SIG-M5 (cell line): ENCODE measurements around the gene BARHL1.

Experiments used
- DNase-seq: peaks from one replicate; lab custom pipeline; 2025; lab: John Stamatoyannopoulos, UW

Gene BARHL1

GRCh38 chr9:132582276-132582785 is at the start of gene BARHL1:
Gene BARHL1 (plus strand): TSS chr9:132582606. CDS start chr9:132582798, 192 bp downstream.
- no peak for DNase-seq

GRCh38 chr9:132534832-132535231 is 47.6 kb upstream of the BARHL1 start:
- DNase-seq, result no peak

GRCh38 chr9:132536124-132536523 is 46.3 kb upstream of the BARHL1 start:
- DNase-seq, result no peak

GRCh38 chr9:132537352-132537751 is 45.1 kb upstream of the BARHL1 start:
- no peak for DNase-seq

- DNase-seq, result no peak
Measured at GRCh38 chr9:132538071-132538470, 44.3 kb upstream of the BARHL1 start.

GRCh38 chr9:132539096-132539495 is 43.3 kb upstream of the BARHL1 start:
- DNase-seq, result no peak

- DNase-seq, result no peak
Measured at GRCh38 chr9:132541051-132541450, 41.4 kb upstream of the BARHL1 start.

GRCh38 chr9:132541870-132542830 is 40.3 kb upstream of the BARHL1 start:
- no peak for DNase-seq

GRCh38 chr9:132543251-132543650 is 39.2 kb upstream of the BARHL1 start:
- DNase-seq, result no peak

GRCh38 chr9:132543960-132544359 is 38.4 kb upstream of the BARHL1 start:
- no peak for DNase-seq

GRCh38 chr9:132545578-132545977 is 36.8 kb upstream of the BARHL1 start:
- no peak for DNase-seq

GRCh38 chr9:132546148-132547051 is 36.0 kb upstream of the BARHL1 start:
- no peak for DNase-seq

- DNase-seq, result no peak
Measured at GRCh38 chr9:132547052-132547431, 35.4 kb upstream of the BARHL1 start.

- DNase-seq, result no peak
Measured at GRCh38 chr9:132547436-132547835, 35.0 kb upstream of the BARHL1 start.

GRCh38 chr9:132547976-132548730 is 34.3 kb upstream of the BARHL1 start:
- DNase-seq, result no peak

- no peak for DNase-seq
Measured at GRCh38 chr9:132548751-132549640, 33.4 kb upstream of the BARHL1 start.

GRCh38 chr9:132551556-132551955 is 30.9 kb upstream of the BARHL1 start:
- no peak for DNase-seq

- no peak for DNase-seq
Measured at GRCh38 chr9:132552041-132552440, 30.4 kb upstream of the BARHL1 start.

GRCh38 chr9:132554755-132555154 is 27.7 kb upstream of the BARHL1 start:
- no peak for DNase-seq

GRCh38 chr9:132555528-132555927 is 26.9 kb upstream of the BARHL1 start:
- no peak for DNase-seq

GRCh38 chr9:132556235-132556634 is 26.2 kb upstream of the BARHL1 start:
- no peak for DNase-seq
